HepG2 (cell line): ENCODE data around the gene MAN1B1. TPM values are rescaled to one million over a fixed set of nuclear protein-coding genes. Genes with fewer than 3 reads are reported as not detected.

Experiments
- ESRRA ChIP-seq: sonication (generic); formaldehyde crosslinking; IDR thresholded peaks from 2 replicates; pipeline ENCODE4 v1.5.1; 2020; ENCODE audit warnings: mild to moderate bottlenecking, low read depth, missing genetic modification reagents
- GABPA ChIP-seq, 2 experiments: IDR thresholded peaks; 2 replicates each; pipeline ENCODE4 v1.6.1; 2011 to 2016; ENCODE audit warnings: low read depth in 2 of 2, low read length in 1 of 2, missing biosample characterization in 1 of 2, missing genetic modification characterization in 1 of 2
- HNRNPL ChIP-seq: fragments of 200-400 bp; formaldehyde crosslinking; IDR thresholded peaks from 2 replicates; pipeline ENCODE4 v1.6.1; 2017; ENCODE audit warnings: mild to moderate bottlenecking, low read depth, low read length
- JUND ChIP-seq: sonication (generic); formaldehyde crosslinking; IDR thresholded peaks from 2 replicates; pipeline ENCODE4 v1.8.0; 2022; ENCODE audit warnings: mild to moderate bottlenecking, missing genetic modification reagents
- KDM6A ChIP-seq: IDR thresholded peaks from 2 replicates; pipeline ENCODE4 v1.6.1; 2016; ENCODE audit warnings: low read depth
- MXD3 ChIP-seq: IDR thresholded peaks from 2 replicates; pipeline ENCODE4 v1.6.1; 2016; ENCODE audit warnings: mild to moderate bottlenecking, missing biosample characterization, missing genetic modification reagents
- NBN ChIP-seq: fragments of 450-650 bp; conservative IDR thresholded peaks from 2 replicates; pipeline ENCODE4 v1.6.1; 2017
- NFYB ChIP-seq: sonication (generic); formaldehyde crosslinking; IDR thresholded peaks from 2 replicates; pipeline ENCODE4 v1.4.0; 2020; ENCODE audit warnings: missing genetic modification reagents
- SUZ12 ChIP-seq: fragments of 150-350 bp; IDR thresholded peaks from 2 replicates; pipeline ENCODE4 v1.6.1; 2014; ENCODE audit warnings: low read depth, low read length
- TCF12 ChIP-seq, 2 experiments: fragments of 450-650 bp in 1 of 2; sonication (generic) in 1 of 2; formaldehyde crosslinking in 1 of 2; IDR thresholded peaks; 2 replicates each; pipeline versions ENCODE4 v1.6.1 to v1.8.0; 2017 to 2022; ENCODE audit warnings: antibody characterized with exemption in 1 of 2, mild to moderate bottlenecking in 1 of 2, missing genetic modification reagents in 1 of 2, moderate library complexity in 1 of 2
- TMF1 ChIP-seq: sonication (generic); formaldehyde crosslinking; IDR thresholded peaks from 2 replicates; pipeline ENCODE4 v1.8.1; 2022; ENCODE audit warnings: low read depth, missing genetic modification reagents
- ZBTB4 ChIP-seq: sonication (generic); formaldehyde crosslinking; IDR thresholded peaks from 2 replicates; pipeline ENCODE4 v1.4.0; 2020; ENCODE audit warnings: missing genetic modification reagents, mild to moderate bottlenecking, borderline replicate concordance
- ZBTB42 ChIP-seq: sonication (generic); formaldehyde crosslinking; IDR thresholded peaks from 2 replicates; pipeline ENCODE4 v1.5.0; 2020; ENCODE audit warnings: mild to moderate bottlenecking, missing genetic modification reagents
- ZNF18 ChIP-seq: sonication (generic); formaldehyde crosslinking; IDR thresholded peaks from 2 replicates; pipeline ENCODE4 v1.8.0; 2022; ENCODE audit warnings: mild to moderate bottlenecking, missing genetic modification reagents; ENCODE audit not compliant: insufficient replicate concordance
- ZNF224 ChIP-seq: sonication (generic); formaldehyde crosslinking; IDR thresholded peaks from 2 replicates; pipeline ENCODE4 v1.5.0; 2020; ENCODE audit warnings: mild to moderate bottlenecking, missing genetic modification reagents
- polyA plus RNA-seq, 8 experiments: library from polyadenylated mRNA; depleted of rRNA in 3 of 8; stranded (reverse) in 7 of 8; unstranded in 1 of 8; fragments of >200 nt; fragmentation: Illumina TruSeq in 4 of 8; extraction: Trizol in 4 of 8; gene quantifications; 2 replicates each; pipeline versions ENCODE4 v1.2.1 to v1.2.3, GENCODE V29; 2011 to 2016; ENCODE audit warnings: low read depth in 4 of 8, missing spikeins in 1 of 8, mixed read lengths in 1 of 8; ENCODE audit not compliant: insufficient read depth in 1 of 8
- total RNA-seq, 5 experiments: library from RNA; depleted of rRNA; stranded (reverse); fragments of >200 nt; fragmentation: Illumina TruSeq; extraction: Trizol; gene quantifications; 2 replicates each; pipeline ENCODE4 v1.2.3, GENCODE V29; 2016; ENCODE audit warnings: low read depth in 1 of 5
- TF ChIP-seq, protein P1 (sequence below): sonication (generic); formaldehyde crosslinking; IDR thresholded peaks from 2 replicates; pipeline ENCODE4 v1.4.0; 2020; ENCODE audit warnings: mild to moderate bottlenecking, missing genetic modification reagents

The MAN1B1 gene
- total and polyA plus RNA-seq, 2 of the 13 experiments (the other 11 are each of a cell fraction or from before 2014, with no cell fraction given): 48.9 to 59.5 TPM

GRCh38 chr9:137064027-137064879 is 22.5 kb upstream of the MAN1B1 start (continued):
- TF ChIP-seq HNRNPL (peak; percentile 85; the same call in 1 of the 2 replicates), JUND (CRISPR knock-in tag) (no peak), ZBTB42 (0 out of 2 replicates have a peak, but pooled peaks have one; percentile 46), KDM6A (CRISPR knock-in tag) (no peak), SUZ12 (no peak), TMF1 (CRISPR knock-in tag) (no peak), ZNF224 (CRISPR knock-in tag) (no peak), NBN (no peak), MXD3 (CRISPR knock-in tag) (0 out of 2 replicates have a peak, but pooled peaks have one; percentile 20), GABPA (IDR thresholded peaks at IDR 0.05; ENCODE audit: low read depth, low read length) (no peak), GABPA (CRISPR knock-in tag; IDR thresholded peaks at IDR 0.05; ENCODE audit: low read depth) (peak; percentile 26; the same call in 1 of the 2 replicates), TCF12 (IDR thresholded peaks at IDR 0.05) (no peak), TCF12 (CRISPR knock-in tag; IDR thresholded peaks at IDR 0.05) (no peak), ZBTB4 (CRISPR knock-in tag) (0 out of 2 replicates have a peak, but pooled peaks have one; percentile 50), ESRRA (0 out of 2 replicates have a peak, but pooled peaks have one; percentile 53), ZNF18 (CRISPR knock-in tag) (no peak), NFYB (CRISPR knock-in tag) (no peak)
- TF ChIP-seq, protein P1, sequence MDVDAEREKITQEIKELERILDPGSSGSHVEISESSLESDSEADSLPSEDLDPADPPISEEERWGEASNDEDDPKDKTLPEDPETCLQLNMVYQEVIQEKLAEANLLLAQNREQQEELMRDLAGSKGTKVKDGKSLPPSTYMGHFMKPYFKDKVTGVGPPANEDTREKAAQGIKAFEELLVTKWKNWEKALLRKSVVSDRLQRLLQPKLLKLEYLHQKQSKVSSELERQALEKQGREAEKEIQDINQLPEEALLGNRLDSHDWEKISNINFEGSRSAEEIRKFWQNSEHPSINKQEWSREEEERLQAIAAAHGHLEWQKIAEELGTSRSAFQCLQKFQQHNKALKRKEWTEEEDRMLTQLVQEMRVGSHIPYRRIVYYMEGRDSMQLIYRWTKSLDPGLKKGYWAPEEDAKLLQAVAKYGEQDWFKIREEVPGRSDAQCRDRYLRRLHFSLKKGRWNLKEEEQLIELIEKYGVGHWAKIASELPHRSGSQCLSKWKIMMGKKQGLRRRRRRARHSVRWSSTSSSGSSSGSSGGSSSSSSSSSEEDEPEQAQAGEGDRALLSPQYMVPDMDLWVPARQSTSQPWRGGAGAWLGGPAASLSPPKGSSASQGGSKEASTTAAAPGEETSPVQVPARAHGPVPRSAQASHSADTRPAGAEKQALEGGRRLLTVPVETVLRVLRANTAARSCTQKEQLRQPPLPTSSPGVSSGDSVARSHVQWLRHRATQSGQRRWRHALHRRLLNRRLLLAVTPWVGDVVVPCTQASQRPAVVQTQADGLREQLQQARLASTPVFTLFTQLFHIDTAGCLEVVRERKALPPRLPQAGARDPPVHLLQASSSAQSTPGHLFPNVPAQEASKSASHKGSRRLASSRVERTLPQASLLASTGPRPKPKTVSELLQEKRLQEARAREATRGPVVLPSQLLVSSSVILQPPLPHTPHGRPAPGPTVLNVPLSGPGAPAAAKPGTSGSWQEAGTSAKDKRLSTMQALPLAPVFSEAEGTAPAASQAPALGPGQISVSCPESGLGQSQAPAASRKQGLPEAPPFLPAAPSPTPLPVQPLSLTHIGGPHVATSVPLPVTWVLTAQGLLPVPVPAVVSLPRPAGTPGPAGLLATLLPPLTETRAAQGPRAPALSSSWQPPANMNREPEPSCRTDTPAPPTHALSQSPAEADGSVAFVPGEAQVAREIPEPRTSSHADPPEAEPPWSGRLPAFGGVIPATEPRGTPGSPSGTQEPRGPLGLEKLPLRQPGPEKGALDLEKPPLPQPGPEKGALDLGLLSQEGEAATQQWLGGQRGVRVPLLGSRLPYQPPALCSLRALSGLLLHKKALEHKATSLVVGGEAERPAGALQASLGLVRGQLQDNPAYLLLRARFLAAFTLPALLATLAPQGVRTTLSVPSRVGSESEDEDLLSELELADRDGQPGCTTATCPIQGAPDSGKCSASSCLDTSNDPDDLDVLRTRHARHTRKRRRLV (CRISPR knock-in tag): no peak
